Activated T-helper 9 cell treated with anti-CD3 and anti-CD28 coated beads, Interleukin-2, amount 50 U/mL, for 16 hours (primary cell): Measurements from ENCODE around the gene KRT10.
"Not testable (repeated sequence)": the region's sequence is repeated elsewhere in the genome, so short reads cannot be mapped to it uniquely, and the experiment has no call there.

Experiments
- DNase-seq: peaks from one replicate; pipeline ENCODE4 v3.0.0-alpha.2; 2020; ENCODE audit warnings: low read depth

The KRT10 gene

GRCh38 chr17:40832840-40833239 is 10.4 kb upstream of the KRT10 start:
- no peak for DNase-seq

GRCh38 chr17:40830085-40830776 is 7.8 kb upstream of the KRT10 start:
- no peak for DNase-seq

- no peak for DNase-seq
Measured at GRCh38 chr17:40828454-40829044, 6.1 kb upstream of the KRT10 start.

- DNase-seq: no peak
Measured at GRCh38 chr17:40827746-40828453, 5.5 kb upstream of the KRT10 start.

GRCh38 chr17:40825599-40825998 is 3.2 kb upstream of the KRT10 start:
- DNase-seq: no peak

GRCh38 chr17:40824015-40824832 is 1.8 kb upstream of the KRT10 start:
- DNase-seq: no peak

- DNase-seq: no peak
Measured at GRCh38 chr17:40821536-40821935, 878 bp downstream of the KRT10 start.

GRCh38 chr17:40820228-40820838 is 2.1 kb downstream of the KRT10 start:
- DNase-seq: no peak

GRCh38 chr17:40819528-40820125 is 2.8 kb downstream of the KRT10 start:
- no peak for DNase-seq

GRCh38 chr17:40818733-40819527 is 3.5 kb downstream of the KRT10 start:
- peak; percentile 76 for DNase-seq

GRCh38 chr17:40818343-40818732 is 4.1 kb downstream of the KRT10 start:
- no peak for DNase-seq

GRCh38 chr17:40817103-40817682 is 5.2 kb downstream of the KRT10 start:
- no peak for DNase-seq

- no peak for DNase-seq
Measured at GRCh38 chr17:40816569-40816968, 5.8 kb downstream of the KRT10 start.

- DNase-seq: no peak
Measured at GRCh38 chr17:40815381-40815780, 7.0 kb downstream of the KRT10 start.

- not testable (repeated sequence) for DNase-seq
Measured at GRCh38 chr17:40814657-40815056, 7.8 kb downstream of the KRT10 start.

- no peak for DNase-seq
Measured at GRCh38 chr17:40813804-40814203, 8.6 kb downstream of the KRT10 start.

GRCh38 chr17:40812639-40813038 is 9.8 kb downstream of the KRT10 start:
- DNase-seq: no peak

GRCh38 chr17:40810494-40810893 is 11.9 kb downstream of the KRT10 start:
- DNase-seq: no peak

GRCh38 chr17:40809721-40810421 is 12.5 kb downstream of the KRT10 start:
- DNase-seq: no peak

- DNase-seq: no peak
Measured at GRCh38 chr17:40806131-40806530, 16.3 kb downstream of the KRT10 start.
